Measurements from ENCODE around the gene PCDHGA1.
"Not testable (repeated sequence)": the region's sequence is repeated elsewhere in the genome, so short reads cannot be mapped to it uniquely, and the experiment has no call there.

The PCDHGA1 gene

DNA sequence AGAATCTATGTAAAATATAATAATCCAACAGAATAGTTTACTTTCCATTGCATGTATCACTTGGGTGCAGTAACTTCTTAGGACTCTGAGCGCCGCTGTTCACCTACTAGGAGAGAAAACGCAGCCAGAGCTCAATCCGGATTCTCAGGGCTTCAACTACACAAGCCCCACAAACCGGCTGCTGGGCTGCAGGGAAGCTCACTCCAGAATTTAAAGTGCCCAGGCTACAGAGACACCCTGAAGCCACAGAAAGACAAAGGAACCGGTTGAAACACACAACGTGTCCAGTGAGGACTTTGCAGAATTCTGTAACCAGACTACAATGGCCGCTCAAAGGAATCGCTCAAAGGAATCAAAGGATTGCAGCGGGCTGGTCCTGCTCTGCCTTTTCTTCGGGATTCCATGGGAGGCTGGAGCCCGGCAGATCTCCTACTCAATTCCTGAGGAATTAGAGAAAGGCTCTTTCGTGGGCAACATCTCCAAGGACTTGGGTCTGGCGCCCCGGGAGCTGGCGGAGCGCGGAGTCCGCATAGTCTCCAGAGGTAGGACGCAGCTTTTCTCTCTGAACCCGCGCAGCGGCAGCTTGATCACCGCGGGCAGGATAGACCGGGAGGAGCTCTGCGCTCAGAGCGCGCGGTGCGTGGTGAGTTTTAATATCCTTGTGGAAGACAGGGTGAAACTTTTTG, 82.7 kb downstream of the PCDHGA1 start, which contains the start of gene PCDHGA10:
TSS of gene PCDHGA10 (plus strand) at position 134 of the 686 bp plus-strand sequence. CDS start at position 323, 189 bp downstream.
- peak; percentile 52 for DNase-seq (ENCODE audit: low spot score)

- DNase-seq (ENCODE audit: low spot score) = no peak
Measured at GRCh38 chr5:141413540-141414069, 83.3 kb downstream of the PCDHGA1 start.

GRCh38 chr5:141414548-141415274, 84.4 kb downstream of the PCDHGA1 start:
- not testable (repeated sequence) for DNase-seq (ENCODE audit: low spot score)

- DNase-seq (ENCODE audit: low spot score) = not testable (repeated sequence)
Measured at GRCh38 chr5:141415275-141415618, 84.9 kb downstream of the PCDHGA1 start.

DNA sequence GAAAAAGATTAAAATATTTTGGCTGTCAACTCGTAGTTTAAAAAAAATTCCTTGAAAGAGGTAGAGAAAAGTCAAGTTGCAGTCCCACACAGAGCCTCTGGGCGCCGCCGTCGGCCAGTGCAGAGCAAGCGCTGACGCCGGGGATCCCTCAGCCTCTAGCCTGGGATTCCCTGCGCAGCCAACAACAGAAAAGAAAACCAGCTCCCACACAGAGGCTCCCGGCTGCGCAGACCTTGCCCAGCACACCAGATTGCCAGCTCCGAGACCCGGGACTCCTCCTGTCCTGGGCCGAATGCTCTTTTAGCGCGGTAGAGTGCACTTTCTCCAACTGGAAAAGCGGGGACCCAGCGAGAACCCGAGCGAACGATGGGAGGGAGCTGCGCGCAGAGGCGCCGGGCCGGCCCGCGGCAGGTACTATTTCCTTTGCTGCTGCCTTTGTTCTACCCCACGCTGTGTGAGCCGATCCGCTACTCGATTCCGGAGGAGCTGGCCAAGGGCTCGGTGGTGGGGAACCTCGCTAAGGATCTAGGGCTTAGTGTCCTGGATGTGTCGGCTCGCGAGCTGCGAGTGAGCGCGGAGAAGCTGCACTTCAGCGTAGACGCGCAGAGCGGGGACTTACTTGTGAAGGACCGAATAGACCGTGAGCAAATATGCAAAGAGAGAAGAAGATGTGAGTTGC, 87.3 kb downstream of the PCDHGA1 start, which contains the start of gene PCDHGB7:
TSS of gene PCDHGB7 (plus strand) at position 184 of the 679 bp plus-strand sequence. CDS start at position 367, 183 bp downstream.
- DNase-seq (ENCODE audit: low spot score) = peak; percentile 42

DNA sequence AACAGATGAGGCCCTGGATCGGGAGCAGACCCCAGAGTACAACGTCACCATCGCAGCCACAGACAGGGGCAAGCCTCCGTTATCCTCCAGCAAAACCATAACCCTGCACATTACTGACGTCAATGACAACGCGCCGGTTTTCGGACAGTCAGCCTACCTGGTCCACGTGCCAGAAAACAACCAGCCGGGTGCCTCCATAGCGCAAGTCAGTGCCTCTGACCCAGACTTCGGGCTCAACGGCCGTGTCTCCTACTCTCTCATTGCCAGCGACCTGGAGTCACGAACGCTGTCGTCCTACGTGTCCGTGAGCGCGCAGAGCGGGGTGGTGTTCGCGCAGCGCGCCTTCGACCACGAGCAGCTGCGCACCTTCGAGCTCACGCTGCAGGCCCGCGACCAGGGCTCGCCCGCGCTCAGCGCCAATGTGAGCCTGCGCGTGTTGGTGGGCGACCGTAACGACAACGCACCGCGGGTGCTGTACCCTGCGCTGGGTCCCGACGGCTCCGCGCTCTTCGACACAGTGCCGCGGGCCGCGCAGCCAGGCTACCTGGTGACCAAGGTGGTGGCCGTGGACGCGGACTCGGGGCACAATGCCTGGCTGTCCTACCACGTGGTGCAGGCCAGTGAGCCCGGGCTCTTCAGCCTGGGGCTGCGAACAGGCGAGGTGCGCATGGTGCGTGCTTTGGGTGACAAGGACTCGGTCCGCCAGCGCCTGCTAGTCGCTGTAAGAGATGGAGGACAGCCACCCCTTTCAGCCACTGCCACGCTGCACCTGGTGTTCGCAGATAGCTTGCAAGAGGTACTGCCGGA, 89.0 kb downstream of the PCDHGA1 start:
- DNase-seq (ENCODE audit: low spot score) = no peak

- DNase-seq (ENCODE audit: low spot score) = no peak
Measured at GRCh38 chr5:141420855-141421488, 90.7 kb downstream of the PCDHGA1 start, which contains the start of gene PCDHGA11. Gene PCDHGA11 (plus strand): TSS chr5:141421051. CDS start chr5:141421228, 177 bp downstream.

DNA sequence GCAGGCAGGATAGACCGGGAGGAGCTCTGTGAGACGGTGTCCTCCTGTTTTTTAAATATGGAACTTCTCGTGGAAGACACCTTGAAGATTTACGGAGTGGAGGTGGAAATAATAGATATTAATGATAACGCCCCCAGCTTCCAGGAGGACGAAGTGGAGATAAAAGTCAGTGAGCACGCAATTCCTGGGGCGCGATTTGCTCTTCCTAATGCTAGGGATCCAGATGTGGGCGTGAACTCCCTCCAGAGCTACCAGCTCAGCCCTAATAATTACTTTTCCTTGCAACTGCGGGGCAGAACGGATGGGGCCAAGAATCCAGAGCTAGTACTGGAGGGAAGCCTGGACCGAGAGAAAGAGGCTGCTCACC, 91.2 kb downstream of the PCDHGA1 start:
- no peak for DNase-seq (ENCODE audit: low spot score)

- no peak for DNase-seq (ENCODE audit: low spot score)
Measured at GRCh38 chr5:141422742-141423291, 92.5 kb downstream of the PCDHGA1 start.

DNA sequence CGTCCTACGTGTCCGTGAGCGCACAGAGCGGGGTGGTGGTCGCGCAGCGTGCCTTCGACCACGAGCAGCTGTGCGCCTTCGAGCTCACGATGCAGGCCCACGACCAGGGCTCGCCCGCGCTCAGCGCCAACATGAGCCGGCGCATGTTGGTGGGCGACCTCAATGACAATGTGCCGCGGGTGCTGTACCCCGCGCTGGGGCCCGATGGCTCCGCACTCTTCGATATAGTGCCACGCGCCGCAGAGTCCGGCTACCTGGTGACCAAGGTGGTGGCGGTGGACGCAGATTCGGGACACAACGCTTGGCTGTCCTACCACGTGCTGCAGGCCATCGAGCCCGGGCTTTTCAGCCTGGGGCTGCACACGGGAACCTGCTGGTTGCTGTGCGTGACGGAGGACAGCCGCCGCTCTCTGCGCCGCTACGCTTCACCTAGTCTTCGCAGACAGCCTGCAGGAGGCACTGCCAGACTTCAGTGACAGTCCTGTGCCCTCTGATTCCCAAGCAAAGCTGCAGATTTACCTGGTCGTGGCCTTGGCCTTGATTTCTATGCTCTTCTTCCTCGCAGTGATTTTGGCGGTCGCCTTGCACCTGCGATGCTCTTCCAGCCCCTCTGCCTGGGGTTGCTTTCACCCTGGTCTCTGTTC, 97.6 kb downstream of the PCDHGA1 start:
- DNase-seq (ENCODE audit: low spot score) = no peak

- DNase-seq (ENCODE audit: low spot score) = no peak
Measured at GRCh38 chr5:141430332-141431113, 100.2 kb downstream of the PCDHGA1 start, which contains the start of gene PCDHGA12. Gene PCDHGA12 (plus strand): TSS chr5:141430507. CDS start chr5:141430760, 253 bp downstream.

DNA sequence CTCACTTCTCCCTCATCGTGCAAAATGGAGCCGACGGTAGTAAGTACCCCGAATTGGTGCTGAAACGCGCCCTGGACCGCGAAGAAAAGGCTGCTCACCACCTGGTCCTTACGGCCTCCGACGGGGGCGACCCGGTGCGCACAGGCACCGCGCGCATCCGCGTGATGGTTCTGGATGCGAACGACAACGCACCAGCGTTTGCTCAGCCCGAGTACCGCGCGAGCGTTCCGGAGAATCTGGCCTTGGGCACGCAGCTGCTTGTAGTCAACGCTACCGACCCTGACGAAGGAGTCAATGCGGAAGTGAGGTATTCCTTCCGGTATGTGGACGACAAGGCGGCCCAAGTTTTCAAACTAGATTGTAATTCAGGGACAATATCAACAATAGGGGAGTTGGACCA, 101.0 kb downstream of the PCDHGA1 start:
- DNase-seq (ENCODE audit: low spot score) = no peak

DNA sequence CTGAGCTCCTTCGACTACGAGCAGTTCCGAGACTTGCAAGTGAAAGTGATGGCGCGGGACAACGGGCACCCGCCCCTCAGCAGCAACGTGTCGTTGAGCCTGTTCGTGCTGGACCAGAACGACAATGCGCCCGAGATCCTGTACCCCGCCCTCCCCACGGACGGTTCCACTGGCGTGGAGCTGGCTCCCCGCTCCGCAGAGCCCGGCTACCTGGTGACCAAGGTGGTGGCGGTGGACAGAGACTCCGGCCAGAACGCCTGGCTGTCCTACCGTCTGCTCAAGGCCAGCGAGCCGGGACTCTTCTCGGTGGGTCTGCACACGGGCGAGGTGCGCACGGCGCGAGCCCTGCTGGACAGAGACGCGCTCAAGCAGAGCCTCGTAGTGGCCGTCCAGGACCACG, 102.0 kb downstream of the PCDHGA1 start:
- DNase-seq (ENCODE audit: low spot score) = not testable (repeated sequence)

DNA sequence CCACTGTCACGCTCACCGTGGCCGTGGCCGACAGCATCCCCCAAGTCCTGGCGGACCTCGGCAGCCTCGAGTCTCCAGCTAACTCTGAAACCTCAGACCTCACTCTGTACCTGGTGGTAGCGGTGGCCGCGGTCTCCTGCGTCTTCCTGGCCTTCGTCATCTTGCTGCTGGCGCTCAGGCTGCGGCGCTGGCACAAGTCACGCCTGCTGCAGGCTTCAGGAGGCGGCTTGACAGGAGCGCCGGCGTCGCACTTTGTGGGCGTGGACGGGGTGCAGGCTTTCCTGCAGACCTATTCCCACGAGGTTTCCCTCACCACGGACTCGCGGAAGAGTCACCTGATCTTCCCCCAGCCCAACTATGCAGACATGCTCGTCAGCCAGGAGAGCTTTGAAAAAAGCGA, 102.4 kb downstream of the PCDHGA1 start:
- not testable (repeated sequence) for DNase-seq (ENCODE audit: low spot score)

GRCh38 chr5:141434006-141434405, 103.7 kb downstream of the PCDHGA1 start:
- no peak for DNase-seq (ENCODE audit: low spot score)

DNA sequence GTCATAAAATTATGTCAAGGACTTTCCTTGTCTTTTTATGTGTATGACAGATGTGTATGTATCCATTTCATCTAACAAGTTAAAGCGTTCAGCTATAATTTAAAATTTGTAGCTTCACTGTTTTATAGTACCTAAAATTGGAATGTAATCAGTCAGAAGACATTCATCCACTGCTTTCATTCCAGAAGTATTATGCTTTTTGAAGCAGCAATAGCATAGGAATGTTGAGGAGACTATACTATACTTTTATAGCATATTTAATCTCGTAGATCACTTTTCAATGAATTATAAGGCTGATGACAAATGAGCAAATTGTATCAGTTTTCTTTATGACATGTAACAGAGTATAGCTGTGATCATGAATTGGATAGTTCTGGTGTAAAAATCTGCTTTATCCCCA, 106.9 kb downstream of the PCDHGA1 start:
- no peak for DNase-seq (ENCODE audit: low spot score)

GRCh38 chr5:141439411-141440141, 109.3 kb downstream of the PCDHGA1 start:
- DNase-seq (ENCODE audit: low spot score) = peak; percentile 27

- DNase-seq (ENCODE audit: low spot score) = no peak
Measured at GRCh38 chr5:141440341-141440740, 110.0 kb downstream of the PCDHGA1 start.
